NT2/D1 (cell line): Measurements from ENCODE around the gene DPP8.
"Not testable (repeated sequence)": the region's sequence is repeated elsewhere in the genome, so short reads cannot be mapped to it uniquely, and the experiment has no call there.

Source experiments
- SUZ12 ChIP-seq: IDR thresholded peaks from 2 replicates; pipeline ENCODE4 v1.6.1; 2011; ENCODE audit not compliant: insufficient read length, insufficient read depth; ENCODE audit errors: extremely low read depth
- YY1 ChIP-seq: IDR thresholded peaks from 2 replicates; pipeline ENCODE4 v1.6.1; 2011; ENCODE audit not compliant: insufficient read length, insufficient read depth
- ZNF274 ChIP-seq: IDR thresholded peaks from 2 replicates; pipeline ENCODE4 v1.6.1; 2011; ENCODE audit warnings: mild to moderate bottlenecking, low read depth, low read length

DNA sequence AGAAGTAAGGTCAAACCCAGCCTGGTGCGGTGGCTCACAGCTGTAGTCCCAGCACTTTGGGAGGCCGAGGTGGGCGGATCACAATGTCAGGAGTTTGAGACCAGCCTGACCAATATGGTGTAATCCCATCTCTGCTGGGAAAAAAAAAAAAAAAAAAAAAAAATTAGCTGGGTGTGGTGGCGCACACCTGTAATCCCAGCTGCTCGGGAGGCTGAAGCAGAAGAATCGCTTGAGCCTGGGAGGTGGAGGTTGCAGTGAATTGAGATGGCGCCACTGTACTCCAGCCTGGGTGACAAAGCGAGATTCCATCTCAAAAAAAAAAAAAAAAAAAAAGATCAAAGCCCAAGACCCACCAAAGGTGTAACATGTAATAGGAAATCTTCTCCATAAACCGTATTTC, 31.8 kb upstream of the DPP8 start:
- not testable (repeated sequence) for TF ChIP-seq YY1, SUZ12, ZNF274
